Glutamatergic neuron (in vitro differentiated cells): ENCODE results near the gene GSE1. TPM values are rescaled to one million over a fixed set of nuclear protein-coding genes. Genes with fewer than 3 reads are reported as not detected.

Source experiments
- DNase-seq: peaks from one replicate; pipeline ENCODE4 v3.0.0; 2022
- H3K27ac Mint-ChIP-seq: one replicate; pipeline ENCODE4 v1.8.0; 2020; ENCODE audit warnings: mild to moderate bottlenecking, mixed read lengths, inconsistent platforms; ENCODE audit not compliant: unreplicated experiment
- H3K27me3 Mint-ChIP-seq: one replicate; pipeline ENCODE4 v1.8.0; 2020; ENCODE audit warnings: mild to moderate bottlenecking, moderate library complexity, mixed read lengths, inconsistent platforms; ENCODE audit not compliant: unreplicated experiment
- H3K36me3 Mint-ChIP-seq: one replicate; pipeline ENCODE4 v1.8.0; 2020; ENCODE audit warnings: mild to moderate bottlenecking, mixed read lengths, inconsistent platforms; ENCODE audit not compliant: unreplicated experiment
- H3K4me1 Mint-ChIP-seq: one replicate; pipeline ENCODE4 v1.8.0; 2020; ENCODE audit warnings: mild to moderate bottlenecking, low read depth, mixed read lengths, inconsistent platforms; ENCODE audit not compliant: unreplicated experiment
- H3K4me3 Mint-ChIP-seq: one replicate; pipeline ENCODE4 v1.8.0; 2020; ENCODE audit warnings: mild to moderate bottlenecking, mixed read lengths, inconsistent platforms; ENCODE audit not compliant: unreplicated experiment
- H3K9me3 Mint-ChIP-seq: one replicate; pipeline ENCODE4 v1.8.0; 2020; ENCODE audit warnings: mild to moderate bottlenecking, moderate library complexity, mixed read lengths, inconsistent platforms; ENCODE audit not compliant: unreplicated experiment
- total RNA-seq: library from RNA; stranded (reverse); fragmentation: NEBNext Ultra II Directional; extraction: Animal tissue kit (Norgen Biotek cat#: 25700); gene quantifications from one replicate; pipeline ENCODE4 v1.2.1, GENCODE V29; 2021; ENCODE audit not compliant: unreplicated experiment
- TF ChIP-seq, protein P1 (sequence below): fragments of 200-600 bp; sonication (generic); IDR thresholded peaks from one replicate; pipeline ENCODE4 v1.5.0; 2021; ENCODE audit not compliant: partially characterized antibody, unreplicated experiment

Gene GSE1
- total RNA-seq, 1 donor from 2014 or later, result 473 TPM

DNA sequence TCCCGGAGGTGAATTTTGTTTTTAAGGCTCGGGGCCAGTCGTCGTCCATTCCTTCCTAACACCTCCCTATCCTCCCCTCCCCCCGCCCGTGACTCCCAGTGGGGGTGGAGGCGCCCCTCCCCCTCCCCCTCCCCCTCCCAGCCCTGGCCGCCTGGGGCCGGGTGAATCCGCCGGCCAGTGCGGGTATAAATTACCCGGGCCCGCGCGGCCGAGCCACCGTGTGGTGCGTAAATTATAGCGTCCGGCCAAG is 2.0 kb upstream of the GSE1 start:
- TF ChIP-seq, protein P1, sequence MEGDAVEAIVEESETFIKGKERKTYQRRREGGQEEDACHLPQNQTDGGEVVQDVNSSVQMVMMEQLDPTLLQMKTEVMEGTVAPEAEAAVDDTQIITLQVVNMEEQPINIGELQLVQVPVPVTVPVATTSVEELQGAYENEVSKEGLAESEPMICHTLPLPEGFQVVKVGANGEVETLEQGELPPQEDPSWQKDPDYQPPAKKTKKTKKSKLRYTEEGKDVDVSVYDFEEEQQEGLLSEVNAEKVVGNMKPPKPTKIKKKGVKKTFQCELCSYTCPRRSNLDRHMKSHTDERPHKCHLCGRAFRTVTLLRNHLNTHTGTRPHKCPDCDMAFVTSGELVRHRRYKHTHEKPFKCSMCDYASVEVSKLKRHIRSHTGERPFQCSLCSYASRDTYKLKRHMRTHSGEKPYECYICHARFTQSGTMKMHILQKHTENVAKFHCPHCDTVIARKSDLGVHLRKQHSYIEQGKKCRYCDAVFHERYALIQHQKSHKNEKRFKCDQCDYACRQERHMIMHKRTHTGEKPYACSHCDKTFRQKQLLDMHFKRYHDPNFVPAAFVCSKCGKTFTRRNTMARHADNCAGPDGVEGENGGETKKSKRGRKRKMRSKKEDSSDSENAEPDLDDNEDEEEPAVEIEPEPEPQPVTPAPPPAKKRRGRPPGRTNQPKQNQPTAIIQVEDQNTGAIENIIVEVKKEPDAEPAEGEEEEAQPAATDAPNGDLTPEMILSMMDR, result no peak
- Mint-ChIP-seq H3K9me3 (peaks cover 31% of the 10 kb centered on the region), H3K4me1 (peaks cover 29% of the 10 kb centered on the region), H3K36me3 (no peaks in the 10 kb centered on the region), H3K4me3 (peak overlapping the region; percentile 76), H3K27ac (peak overlapping the region; percentile 90), H3K27me3 (peaks cover 22% of the 10 kb centered on the region)
- peak; percentile 66 for DNase-seq

DNA sequence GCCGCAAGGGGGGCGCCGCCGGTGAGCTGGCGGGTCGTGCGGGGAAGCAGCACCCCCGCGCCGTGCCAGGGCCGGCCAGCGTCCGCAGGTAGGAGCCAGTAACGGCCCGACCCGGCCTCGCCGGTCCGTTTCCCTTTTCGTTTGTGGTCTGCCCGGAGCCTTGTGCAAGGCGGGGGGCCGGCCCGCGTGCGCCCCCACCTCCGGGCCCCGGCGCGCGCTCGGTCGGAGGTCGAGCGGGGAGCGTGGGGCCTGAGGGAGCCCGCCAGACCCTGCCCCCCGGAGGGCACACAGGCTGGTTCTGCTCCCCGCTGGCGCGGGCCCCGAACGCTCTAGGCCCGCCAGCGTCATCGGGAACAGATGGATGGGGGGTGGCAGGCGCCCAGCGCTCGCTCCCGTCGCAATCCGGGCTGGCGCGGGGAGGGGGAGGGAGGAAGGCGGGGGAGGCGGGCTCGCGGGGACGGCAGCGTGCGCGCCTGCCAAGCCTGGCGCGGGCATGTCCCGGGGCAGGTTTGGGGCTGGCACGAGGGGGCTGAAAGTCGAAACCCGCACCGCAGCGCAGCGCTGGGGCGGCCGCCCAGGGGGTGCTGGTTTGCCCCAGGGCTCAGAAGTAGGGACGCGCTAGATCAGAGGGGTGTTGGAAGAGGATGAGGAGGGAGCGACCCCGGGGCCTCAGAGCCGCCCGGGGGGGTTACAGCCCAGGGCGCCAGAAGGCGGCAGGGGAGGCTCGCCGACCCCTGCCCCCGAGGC is 1.5 kb upstream of the GSE1 start:
- Mint-ChIP-seq H3K4me1 (peaks cover 30% of the 10 kb centered on the region), H3K27ac (no peak overlapping the region), H3K27me3 (peaks cover 21% of the 10 kb centered on the region), H3K4me3 (no peak overlapping the region), H3K36me3 (no peaks in the 10 kb centered on the region), H3K9me3 (peaks cover 33% of the 10 kb centered on the region)
- TF ChIP-seq, protein P1, result no peak
- DNase-seq, result peak; percentile 86

DNA sequence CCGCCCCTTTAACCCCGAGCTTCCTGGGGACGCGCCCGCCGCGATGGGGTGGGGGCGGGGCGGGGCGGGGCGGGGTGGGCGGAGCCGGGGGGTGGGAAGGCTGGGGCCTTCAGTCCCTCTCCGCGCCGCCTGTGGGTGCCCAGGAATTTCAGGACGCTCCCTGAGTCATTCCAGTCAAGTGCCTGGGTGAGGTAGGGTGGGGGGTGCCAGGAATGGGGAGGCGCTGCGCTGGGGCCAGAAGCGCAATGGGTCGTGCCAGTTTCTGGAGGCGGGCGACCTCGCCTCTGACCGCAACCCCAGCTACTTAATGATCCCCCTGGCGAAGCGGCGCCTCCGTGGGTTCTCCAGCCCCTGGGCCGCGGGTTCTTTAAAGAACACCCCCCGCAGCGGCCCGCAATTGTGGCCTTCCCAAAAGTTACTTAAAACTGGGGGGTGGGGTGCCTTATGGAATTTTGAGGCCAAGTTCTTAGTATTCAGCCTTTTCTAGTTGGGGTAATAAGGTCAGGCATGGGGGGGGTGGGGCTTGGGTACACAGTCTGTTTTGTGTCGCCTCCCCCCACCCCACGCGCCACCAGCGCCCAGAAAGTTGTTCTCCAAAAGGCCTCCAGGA is 826 bp upstream of the GSE1 start:
- Mint-ChIP-seq H3K4me1 (peaks cover 37% of the 10 kb centered on the region), H3K27ac (peak overlapping the region; percentile 62), H3K9me3 (peaks cover 36% of the 10 kb centered on the region), H3K27me3 (peaks cover 28% of the 10 kb centered on the region), H3K36me3 (no peaks in the 10 kb centered on the region), H3K4me3 (peak overlapping the region; percentile 75)
- DNase-seq, result no peak
- TF ChIP-seq, protein P1, result no peak

DNA sequence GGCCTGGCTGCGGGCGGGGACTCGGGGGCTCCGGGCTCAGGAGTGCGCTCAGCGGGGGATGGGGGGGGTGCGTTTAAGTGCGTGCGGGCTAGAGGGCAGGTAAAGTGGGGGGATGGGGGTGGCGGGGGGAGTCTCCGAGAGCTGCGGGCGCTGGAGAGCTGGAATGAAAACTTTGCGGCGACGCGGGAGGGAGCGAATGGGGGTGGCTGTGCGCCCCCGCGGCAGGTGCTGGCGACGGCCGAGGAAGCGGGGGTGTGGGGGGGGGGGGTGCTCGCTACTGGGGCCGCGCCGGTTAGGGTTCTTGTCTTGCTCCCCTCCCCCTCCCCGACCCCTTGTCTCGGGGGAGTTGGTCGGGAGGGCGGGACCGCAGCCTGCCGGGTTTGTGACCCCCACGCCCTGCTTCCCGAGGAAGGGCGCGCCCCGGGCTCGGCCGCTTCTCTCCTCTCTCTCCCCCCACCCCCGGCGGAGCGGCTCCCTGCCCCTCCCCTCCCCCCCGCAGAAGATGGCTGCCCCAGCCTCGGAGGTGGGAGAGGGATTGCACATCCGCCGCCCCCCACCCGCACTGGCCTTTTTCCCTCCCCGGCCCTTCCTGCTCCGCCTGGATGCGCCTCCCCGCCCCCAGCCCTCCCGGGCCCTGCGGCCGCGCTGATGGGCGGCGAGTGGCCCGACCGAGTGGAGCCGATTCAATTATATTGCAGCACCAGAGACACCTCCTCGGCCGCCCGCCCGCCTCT is 649 bp downstream of the GSE1 start:
- Mint-ChIP-seq H3K9me3 (peaks cover 29% of the 10 kb centered on the region), H3K27me3 (peaks cover 32% of the 10 kb centered on the region), H3K27ac (no peak overlapping the region), H3K4me3 (no peak overlapping the region), H3K36me3 (no peaks in the 10 kb centered on the region), H3K4me1 (peaks cover 40% of the 10 kb centered on the region)
- DNase-seq, result peak; percentile 90
- TF ChIP-seq, protein P1, result no peak
